Measurements from ENCODE around the gene UBL5.
"Not testable (repeated sequence)": the region's sequence is repeated elsewhere in the genome, so short reads cannot be mapped to it uniquely, and the experiment has no call there.

UBL5 gene

GRCh38 chr19:9827289-9828238 lies at the start of gene UBL5:
UBL5 (plus strand) TSS chr19:9827918; CDS start chr19:9828338, 420 bp downstream.
- peak; percentile 80 for DNase-seq (ENCODE audit: low read depth)

GRCh38 chr19:9782338-9782737 lies 45.4 kb upstream of the UBL5 start:
- DNase-seq (ENCODE audit: low read depth), result no peak

GRCh38 chr19:9784163-9784496 lies 43.6 kb upstream of the UBL5 start:
- not testable (repeated sequence) for DNase-seq (ENCODE audit: low read depth)

- peak; percentile 92 for DNase-seq (ENCODE audit: low read depth)
Observed at GRCh38 chr19:9785367-9786331, 42.1 kb upstream of the UBL5 start.

GRCh38 chr19:9786342-9786741 lies 41.4 kb upstream of the UBL5 start:
- DNase-seq (ENCODE audit: low read depth), result no peak

- no peak for DNase-seq (ENCODE audit: low read depth)
Observed at GRCh38 chr19:9786819-9787218, 40.9 kb upstream of the UBL5 start.

GRCh38 chr19:9788604-9789003 lies 39.1 kb upstream of the UBL5 start:
- not testable (repeated sequence) for DNase-seq (ENCODE audit: low read depth)

GRCh38 chr19:9789066-9789465 lies 38.7 kb upstream of the UBL5 start:
- DNase-seq (ENCODE audit: low read depth), result no peak

GRCh38 chr19:9789579-9789978 lies 38.1 kb upstream of the UBL5 start:
- DNase-seq (ENCODE audit: low read depth), result not testable (repeated sequence)

GRCh38 chr19:9791073-9791367 lies 36.7 kb upstream of the UBL5 start:
- DNase-seq (ENCODE audit: low read depth), result not testable (repeated sequence)

GRCh38 chr19:9791552-9792205 lies 36.0 kb upstream of the UBL5 start:
- DNase-seq (ENCODE audit: low read depth), result peak; percentile 87

- peak; percentile 86 for DNase-seq (ENCODE audit: low read depth)
Observed at GRCh38 chr19:9792206-9793070, 35.3 kb upstream of the UBL5 start.

GRCh38 chr19:9793071-9793591 lies 34.6 kb upstream of the UBL5 start:
- peak; percentile 53 for DNase-seq (ENCODE audit: low read depth)

GRCh38 chr19:9796113-9796773 lies 31.5 kb upstream of the UBL5 start:
- DNase-seq (ENCODE audit: low read depth), result peak; percentile 66

- DNase-seq (ENCODE audit: low read depth), result no peak
Observed at GRCh38 chr19:9797871-9798270, 29.8 kb upstream of the UBL5 start.

GRCh38 chr19:9799162-9799561 lies 28.6 kb upstream of the UBL5 start:
- no peak for DNase-seq (ENCODE audit: low read depth)

GRCh38 chr19:9801976-9802375 lies 25.7 kb upstream of the UBL5 start:
- DNase-seq (ENCODE audit: low read depth), result no peak

- no peak for DNase-seq (ENCODE audit: low read depth)
Observed at GRCh38 chr19:9806803-9807202, 20.9 kb upstream of the UBL5 start.

- DNase-seq (ENCODE audit: low read depth), result no peak
Observed at GRCh38 chr19:9808855-9809824, 18.6 kb upstream of the UBL5 start.

All from stimulated activated CD8-positive, alpha-beta memory T cell treated with anti-CD3 and anti-CD28 coated beads, Interleukin-12 subunit alpha, Interleukin-12 subunit beta, amount 100 ng/mL, for 4 hours (primary cell).